NCI-H748 treated with DMSO at 0.1 percent for 48 hours (cell line): Measurements from ENCODE around the gene STN1.

Experiments used
- DNase-seq: peaks from one replicate; lab custom pipeline; 2025; lab: John Stamatoyannopoulos, UW

STN1 gene

DNA sequence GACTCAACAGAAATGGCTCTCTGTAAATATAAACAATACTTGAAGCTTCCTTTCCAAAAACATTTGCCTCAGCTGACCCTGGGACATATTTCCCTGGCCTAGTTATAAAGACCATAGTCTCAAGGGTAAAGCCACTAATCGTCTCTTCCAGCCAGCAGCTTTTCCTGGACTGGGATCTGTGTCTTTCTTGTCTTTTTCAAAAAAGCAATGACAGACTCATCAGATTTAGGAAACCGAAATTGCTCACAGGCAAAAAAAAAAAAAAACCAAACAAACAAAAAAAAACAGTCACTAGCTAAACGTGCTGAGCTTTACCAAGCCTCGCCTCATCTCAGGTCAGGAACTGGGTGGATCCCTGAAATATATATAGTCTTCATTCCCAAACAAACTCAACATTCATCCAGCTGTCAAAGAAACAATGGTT lies 23.5 kb downstream of the STN1 start:
- DNase-seq, result no peak

DNA sequence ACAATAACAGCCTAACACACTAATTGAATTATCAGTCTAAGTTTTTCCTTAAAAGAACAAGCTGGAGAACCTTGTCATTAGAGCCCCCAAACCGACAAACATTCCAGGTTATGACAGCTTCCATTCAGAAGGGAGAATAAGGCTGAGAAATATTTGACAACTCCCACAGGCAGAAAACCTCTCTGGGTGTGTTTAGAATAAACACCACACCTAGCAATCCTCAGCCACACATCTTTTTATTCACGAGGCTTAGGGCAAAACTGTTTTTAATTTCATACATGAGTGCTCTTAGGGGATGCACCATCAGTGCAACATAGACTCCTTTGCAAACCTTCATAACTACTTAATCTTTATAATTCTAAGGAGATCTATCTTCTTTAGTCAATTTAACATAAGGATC lies 24.2 kb downstream of the STN1 start:
- no peak for DNase-seq

DNA sequence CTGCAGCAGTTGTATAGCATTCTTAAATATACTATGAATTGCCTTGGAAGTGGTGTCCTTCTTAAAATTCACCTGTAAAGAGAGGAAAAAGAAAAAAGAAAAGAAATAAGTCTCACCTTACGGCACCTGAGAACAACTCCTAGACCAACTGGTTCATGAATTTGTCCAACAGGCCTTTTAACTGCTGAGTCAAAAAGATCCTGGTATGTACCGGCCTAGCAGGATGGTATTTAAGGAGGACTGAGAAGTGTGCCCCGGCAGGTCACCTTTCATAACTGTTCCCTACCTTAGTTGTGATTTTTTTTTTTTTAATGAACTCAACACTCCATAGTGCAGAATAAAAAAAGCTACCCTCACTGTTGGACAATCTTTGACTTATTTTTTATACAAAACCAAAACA lies 25.8 kb downstream of the STN1 start:
- DNase-seq, result no peak

DNA sequence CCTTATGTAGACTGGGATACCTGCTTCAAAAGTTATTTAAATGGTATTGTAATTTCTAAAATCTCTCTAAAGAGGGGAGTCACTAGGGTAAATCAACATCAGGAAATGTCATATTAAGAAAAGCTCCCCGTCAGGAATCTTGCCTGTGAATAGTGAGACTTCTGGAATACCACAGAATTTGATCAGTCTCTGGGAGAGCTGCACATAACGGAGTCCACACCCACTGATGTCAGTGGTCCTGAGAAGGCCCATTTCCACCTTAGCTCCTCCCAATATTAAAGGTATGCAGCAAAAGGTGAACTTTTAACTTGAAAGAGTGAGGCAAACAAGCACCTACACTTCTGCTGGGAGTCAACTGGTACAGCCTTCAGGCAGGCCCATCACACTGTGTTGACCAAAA lies 27.3 kb downstream of the STN1 start:
- no peak for DNase-seq

DNA sequence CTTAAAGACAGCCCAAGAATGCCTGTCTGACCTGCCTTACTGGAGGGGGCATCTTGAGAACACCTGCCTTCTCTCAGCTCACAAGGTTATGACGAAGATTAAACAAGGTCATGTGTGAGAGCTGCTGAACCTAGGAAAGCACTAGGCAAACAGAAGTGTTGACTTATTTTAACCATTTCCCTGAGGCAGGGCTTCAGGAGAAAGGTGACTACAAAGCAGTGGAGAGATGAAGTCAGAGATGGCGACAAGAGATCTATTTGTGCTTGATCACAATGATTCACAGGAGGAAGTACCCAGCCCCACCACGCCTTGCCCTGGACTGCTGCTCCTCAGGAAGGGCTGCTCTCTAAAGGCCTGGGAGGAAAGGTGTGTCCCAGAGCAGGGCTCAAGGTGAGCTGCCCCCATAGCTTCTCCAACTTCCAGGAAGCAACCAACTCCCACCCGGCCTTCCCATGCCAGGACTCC lies 27.8 kb downstream of the STN1 start:
- DNase-seq, result no peak

DNA sequence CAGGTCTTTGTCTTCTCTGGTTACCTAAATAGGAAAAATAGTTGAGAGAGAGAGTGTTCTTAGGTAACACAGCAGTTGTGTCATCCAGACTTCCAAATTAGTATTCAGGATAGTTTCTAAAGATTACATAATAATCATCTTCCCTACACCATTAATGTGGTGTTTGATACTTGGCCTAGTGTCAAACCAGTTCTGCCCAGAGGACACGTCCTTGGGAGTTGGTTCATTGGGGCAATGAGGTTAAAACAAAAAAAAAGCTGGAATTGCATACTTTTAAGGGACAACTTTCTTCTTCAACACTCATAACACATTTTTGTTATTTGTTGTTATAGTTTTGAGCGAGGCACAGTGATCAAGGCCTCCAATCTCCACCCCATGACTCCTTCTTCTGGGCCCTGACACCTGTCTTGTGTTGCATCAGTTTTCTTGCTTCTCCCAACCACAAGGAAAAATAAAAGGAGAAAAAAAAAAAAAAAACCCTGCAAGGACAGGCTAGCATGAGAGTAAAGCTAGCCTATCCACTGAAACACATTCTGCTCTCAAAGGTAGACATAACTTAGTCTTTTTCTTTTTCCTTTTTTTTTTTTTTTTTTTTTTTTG lies 28.8 kb downstream of the STN1 start:
- no peak for DNase-seq

DNA sequence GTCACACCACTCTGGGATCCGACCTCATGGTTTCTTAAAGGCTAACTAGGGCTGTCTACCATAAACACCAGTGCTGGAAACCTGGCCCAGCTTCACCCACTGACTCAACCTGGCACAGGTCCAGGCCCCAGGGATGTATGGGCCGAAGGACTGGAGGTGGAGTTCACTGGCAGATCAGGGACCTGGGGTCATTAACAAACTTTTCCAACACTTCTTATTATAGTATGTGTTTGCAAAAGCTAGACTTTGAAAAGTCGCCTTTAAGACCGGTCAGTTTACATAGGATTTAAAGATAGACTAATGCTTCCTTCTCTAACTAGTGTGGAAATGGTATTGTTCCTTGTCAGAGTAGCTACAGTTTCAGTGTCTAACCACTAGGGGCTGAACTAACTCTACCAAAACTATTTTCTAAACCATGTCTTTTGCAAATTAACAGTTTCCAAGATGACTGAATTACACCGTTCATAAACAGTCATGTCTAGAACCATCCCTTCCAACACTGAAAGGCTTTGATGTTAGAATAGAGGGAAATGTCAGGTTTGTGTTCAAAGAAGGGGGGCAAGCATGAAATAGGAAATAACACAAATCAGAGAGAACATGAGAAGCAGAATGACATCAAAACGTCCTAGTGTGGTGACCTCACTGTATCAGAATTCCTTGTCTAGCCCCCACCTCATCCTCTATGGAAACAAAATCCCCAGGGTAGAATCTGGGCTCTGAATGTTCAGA lies 29.7 kb downstream of the STN1 start:
- DNase-seq, result peak; percentile 43

DNA sequence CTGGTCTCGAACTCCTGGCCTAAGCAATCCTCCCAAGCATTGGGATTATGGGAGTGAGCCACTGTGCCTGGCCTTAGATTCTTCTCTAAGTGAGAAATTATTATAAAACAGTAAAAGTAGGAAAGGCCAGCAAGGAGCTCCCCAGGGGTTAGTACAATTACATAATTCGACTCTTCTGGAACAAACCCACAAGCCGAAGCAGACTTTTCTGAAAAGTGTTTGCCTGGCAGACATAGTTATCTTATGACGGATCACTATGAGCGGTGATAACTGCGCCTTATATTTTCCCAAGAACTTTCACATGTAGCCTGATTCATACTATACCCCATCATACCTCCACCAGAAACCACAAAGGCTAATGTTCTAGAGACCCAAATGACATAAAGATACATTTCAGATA lies 32.4 kb downstream of the STN1 start:
- DNase-seq, result no peak

DNA sequence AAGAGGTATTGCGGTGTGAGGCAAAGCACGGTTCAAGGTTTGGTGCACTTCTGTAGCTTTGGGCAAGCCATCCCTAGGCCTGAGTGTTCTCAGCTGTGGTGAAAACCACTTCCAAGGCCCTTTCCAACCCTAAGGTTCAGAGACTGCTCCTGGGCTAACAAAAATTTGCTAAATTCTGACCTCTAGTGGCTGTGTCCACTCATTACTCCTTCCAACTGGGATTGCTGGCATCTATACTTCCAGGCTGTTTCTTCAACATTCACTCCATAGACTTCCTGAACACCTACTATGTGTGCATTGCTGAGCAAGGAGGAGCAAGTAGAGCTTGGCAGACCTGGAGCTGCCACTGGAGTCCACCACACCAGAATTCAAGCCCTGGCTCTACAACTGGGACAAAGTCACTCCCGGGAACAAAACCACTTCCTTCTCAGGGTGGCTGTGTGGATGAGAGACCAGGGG lies 33.3 kb downstream of the STN1 start:
- DNase-seq, result peak; percentile 33

DNA sequence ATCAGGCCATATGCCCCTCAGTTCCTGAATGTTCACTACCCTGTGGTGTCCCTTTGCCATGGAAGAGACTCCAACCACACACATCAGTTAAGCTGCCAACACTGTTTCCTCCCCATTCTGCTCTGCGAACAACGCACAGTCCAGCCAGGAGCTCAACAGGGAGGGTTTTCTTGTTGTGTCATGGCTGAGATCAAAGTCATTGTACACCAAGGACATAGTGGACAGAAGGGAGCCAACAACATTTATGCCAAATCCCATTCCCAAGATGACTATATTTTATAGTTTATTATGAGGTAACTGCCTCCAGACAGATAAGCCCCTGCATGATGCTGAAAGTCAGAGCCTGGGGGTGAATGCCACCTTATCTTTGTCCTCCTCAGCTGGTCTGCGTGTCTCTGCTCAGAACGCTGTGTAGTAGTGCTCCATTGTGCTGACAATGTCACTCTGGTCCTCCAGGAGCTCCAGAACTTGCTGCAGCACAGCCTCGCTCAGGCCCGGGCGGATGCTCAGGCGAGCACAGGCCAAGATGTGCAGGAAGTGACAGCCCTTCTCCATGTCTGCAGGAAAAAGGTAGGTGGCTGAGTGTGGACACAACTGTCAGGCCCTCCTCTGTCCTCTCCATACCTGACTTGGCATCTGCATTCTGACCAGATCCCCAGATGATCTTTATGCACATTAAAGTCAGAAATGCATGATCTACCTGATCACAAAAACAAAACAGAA lies 35.5 kb downstream of the STN1 start:
- DNase-seq, result no peak

DNA sequence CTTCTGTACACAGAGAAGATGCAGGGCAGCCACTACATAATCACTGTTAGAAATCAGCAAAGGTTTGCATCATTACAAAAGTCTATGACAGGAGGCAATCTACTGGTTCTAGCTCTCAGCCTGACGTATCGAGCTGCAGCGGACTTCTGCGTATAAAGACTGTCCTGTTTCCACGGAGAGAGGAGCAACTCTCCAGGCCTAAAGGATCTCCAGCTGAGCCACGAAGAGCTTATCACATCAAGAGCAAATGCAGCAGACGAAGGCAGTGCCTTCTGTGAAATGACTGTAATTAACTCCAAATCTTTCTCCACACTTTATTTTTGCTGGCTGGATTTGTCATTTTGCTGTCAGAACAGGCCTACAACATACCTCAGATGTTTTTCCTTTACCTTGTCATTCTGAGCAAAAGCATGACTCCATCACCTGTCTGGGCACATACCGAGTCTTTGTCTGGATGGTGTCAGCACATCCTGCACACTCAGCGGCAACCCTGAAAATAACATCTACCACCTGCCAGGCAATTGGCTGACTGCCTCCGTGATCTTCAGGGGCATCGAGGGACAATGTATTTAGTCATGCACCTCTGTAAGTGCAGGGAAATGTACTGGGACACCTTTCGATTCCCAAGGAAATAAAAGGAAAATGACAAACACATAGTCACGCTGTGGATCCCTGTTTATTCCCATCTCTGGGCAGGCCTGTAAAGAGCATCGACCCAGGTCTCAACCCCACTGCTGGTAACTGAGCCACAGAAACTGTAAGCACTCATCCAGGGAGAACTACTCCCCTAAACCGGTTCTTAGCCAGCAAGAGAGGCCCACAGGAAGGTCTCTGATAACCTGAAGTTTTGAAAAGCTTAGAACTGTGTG lies 36.3 kb downstream of the STN1 start:
- no peak for DNase-seq

DNA sequence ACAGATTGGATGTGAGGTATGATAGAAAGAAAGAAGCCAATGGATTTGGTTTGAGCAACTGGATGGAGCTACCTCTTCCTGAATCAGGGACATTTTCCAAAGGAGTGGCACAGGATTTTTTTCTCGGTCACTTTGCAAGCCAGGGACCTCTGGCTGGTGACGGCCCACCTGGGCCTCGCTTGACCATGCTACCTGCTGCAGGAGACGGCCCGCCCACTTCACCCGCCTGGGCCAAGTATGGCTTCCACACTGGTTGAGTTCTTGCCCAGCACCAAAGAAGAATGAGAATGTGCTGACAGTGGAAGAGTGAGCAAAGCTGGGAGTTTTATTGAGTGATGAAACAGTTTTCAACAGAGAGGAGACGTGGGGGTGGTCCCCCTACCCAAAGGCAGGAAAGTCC lies 38.2 kb downstream of the STN1 start:
- DNase-seq, result no peak

DNA sequence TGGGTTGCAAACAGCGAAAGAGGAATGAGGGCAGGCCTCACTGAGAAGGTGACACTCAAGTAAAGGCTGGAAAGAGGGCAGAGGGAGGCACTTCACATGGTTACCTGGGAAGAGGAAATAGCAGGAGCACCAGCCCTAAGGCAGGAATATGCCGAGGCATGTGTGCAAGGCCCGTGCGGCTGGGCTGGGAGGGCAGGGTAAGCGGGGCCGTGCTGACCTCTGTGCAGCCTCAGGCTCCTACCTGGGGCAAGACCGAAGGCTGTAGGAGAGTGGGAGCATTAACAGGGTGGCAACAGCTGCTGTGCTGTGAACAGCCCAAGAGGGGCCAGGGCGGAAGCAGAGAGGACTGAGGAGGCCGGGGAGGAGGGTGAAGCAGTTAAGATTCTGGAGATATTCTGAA lies 38.6 kb downstream of the STN1 start:
- DNase-seq, result no peak

DNA sequence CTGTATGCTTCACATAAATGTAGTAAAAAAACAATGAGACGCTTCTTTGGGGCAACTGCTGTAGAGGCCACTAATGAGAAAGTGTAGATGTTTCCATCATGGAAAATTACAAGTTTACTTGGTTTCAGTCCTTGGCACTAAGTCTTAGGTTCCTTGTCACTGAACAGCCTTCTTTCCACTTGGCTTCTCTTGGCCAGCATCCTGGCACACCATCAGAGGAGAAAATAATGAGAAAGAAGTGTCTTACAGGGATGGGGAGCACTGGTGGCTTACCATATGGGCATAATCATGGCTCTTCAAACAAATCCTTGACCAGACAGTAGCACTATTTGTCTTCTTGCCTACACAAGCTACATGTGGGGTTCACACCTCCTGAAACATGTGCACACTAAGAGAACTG lies 40.1 kb downstream of the STN1 start:
- no peak for DNase-seq

DNA sequence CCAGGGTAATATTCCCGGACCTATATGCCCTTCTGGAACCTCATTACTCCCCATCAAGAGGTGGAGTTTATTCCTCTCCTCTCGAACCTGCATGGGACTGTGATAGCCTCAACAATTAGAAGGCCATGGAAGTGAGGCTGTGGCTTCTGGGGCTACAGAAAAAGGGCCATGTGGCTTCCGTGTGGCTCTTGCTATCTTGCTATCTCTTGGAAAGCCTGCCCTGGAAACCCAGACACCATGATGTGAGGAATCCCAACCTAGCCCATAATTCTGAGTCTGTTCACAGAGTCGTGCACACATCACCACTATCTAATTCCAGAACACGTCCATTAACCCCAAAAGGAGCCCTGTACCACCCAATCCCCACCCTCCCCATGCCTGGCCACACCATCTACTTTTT lies 41.8 kb downstream of the STN1 start:
- DNase-seq, result no peak

DNA sequence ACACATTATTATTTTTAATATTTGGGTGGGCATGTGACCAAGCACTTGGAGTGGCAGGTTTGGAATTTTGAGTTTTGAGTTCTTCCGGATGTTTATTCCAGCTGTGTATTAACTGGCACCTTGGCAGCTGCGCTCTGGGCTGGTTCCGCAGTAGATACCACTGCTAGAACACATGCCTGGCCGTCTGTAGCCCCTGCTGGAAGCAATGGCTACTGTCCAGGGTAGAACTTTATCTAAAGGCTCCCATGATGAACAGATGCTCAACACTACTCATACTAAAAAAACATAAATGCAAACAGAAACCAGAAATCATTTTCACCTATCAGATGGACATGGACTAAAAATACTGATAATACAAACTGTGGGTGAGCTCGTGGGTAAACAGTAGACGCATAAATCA lies 43.3 kb downstream of the STN1 start:
- no peak for DNase-seq

DNA sequence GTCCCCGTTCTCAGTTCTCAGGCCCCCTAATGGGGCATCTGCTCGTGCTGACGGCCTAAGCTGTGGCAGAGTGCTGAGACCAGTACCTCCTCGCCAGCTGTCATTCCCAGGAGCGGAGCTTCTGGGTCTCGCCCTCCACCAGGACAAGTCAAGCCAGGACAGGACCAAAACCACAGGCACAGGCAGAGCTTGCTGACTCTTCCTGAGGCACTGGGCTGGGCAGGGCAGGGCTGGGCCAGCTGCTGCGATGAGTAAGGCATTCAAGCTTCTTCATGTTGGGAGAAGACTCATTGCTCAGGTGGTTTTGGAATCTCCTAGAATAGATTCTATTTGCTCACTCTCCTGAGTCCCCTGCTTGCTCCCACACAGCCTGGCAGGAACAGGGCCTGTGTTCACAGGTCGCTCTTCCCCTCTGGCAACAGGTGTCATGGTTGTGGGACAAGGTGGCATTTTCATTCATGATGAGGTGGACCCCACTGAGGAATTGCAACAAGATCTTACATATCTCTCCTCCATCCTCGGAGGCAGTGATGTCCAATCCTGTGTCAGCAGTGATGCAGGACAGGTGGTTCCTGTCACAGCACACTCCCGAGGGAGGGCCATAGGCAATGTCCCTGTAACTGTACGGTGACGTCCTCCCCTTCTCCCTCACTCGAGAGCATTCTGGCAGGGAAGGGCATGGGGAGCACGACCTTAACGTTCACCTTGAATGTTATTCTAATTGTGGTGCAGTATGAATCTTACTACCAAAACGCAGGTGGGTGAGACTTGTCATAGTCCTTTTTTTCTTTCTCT lies 45.6 kb downstream of the STN1 start:
- no peak for DNase-seq

DNA sequence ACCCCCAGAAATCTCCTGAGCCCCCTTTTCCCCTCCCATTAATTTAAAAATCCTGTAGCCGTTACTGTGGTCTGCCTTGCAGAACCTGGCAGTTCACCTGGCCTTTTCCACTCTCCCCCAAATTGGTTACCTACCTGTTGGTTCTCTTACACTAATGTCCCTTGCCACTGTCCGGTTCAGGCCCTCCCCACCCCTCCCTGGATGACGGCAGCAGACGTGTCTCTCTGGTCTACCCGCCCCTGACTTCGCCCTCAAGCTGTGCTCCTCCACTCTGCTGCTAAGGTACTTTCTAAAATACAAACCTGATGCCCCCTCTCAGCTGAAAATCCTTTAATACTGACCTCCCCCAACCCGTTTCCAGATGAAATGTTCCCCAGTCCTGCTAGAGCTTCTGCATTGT lies 47.0 kb downstream of the STN1 start:
- DNase-seq, result no peak

DNA sequence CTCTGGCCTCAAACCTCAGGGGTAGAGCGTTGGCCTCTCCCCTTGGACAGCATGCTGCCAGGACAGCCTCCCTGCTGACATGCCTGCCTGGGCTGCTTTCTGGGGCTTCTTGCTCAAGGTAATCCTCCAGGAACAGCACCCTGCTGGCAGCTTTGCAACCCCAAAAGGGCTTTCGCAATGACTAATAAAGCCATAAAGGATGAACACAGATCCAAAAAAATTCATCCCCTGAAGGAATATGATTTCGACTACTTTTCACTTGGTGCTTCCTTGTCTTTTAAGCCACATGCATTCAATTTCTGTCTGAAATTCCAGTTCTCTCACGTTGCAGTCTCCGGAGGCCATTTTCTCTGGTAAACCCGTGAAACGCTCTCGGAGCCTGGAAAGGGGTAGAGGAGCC lies 47.5 kb downstream of the STN1 start:
- DNase-seq, result no peak

DNA sequence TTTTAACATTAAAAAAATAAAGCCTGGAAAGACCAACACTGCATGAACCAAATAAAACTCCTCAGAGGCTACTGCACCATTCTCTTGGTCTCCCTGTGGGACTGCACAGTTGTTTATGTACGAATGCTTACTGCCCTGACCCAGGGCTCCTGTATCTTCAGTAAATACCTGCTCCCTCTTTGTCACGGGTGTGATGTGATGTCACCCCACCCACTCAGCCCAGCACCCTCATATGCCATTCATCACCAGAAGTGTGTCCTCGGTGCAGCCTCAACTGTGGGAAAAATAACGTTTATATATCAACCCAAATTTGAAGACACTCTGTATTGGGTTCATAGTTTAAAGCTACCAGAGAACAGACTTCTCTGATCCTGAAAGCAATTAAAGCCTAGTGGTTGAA lies 48.6 kb downstream of the STN1 start:
- DNase-seq, result no peak

DNA sequence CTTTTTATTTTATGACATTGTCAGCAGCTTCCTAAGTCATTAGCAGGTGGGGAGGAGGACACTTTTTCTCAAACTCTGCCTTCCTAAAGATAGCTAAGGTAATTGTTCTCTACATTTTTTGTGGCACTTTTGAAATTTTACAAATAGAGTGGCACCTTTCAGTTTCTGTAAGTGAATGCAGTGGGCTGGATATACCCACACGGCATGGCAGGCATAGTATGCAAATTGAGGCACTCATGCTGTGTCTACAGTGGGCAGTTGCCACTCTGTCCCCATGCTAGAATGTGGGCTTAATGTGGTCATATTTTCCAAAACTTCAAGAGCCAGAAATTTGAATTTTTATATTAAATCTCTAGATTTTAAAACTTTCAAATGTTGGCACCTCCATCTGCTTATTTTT lies 49.8 kb downstream of the STN1 start:
- DNase-seq, result no peak
